SIG-M5 (cell line): ENCODE results near the gene THAP7.
"Not testable (repeated sequence)": the region's sequence is repeated elsewhere in the genome, so short reads cannot be mapped to it uniquely, and the experiment has no call there.

Experiments used
- DNase-seq: peaks from one replicate; lab custom pipeline; 2025; lab: John Stamatoyannopoulos, UW

Gene THAP7

DNA sequence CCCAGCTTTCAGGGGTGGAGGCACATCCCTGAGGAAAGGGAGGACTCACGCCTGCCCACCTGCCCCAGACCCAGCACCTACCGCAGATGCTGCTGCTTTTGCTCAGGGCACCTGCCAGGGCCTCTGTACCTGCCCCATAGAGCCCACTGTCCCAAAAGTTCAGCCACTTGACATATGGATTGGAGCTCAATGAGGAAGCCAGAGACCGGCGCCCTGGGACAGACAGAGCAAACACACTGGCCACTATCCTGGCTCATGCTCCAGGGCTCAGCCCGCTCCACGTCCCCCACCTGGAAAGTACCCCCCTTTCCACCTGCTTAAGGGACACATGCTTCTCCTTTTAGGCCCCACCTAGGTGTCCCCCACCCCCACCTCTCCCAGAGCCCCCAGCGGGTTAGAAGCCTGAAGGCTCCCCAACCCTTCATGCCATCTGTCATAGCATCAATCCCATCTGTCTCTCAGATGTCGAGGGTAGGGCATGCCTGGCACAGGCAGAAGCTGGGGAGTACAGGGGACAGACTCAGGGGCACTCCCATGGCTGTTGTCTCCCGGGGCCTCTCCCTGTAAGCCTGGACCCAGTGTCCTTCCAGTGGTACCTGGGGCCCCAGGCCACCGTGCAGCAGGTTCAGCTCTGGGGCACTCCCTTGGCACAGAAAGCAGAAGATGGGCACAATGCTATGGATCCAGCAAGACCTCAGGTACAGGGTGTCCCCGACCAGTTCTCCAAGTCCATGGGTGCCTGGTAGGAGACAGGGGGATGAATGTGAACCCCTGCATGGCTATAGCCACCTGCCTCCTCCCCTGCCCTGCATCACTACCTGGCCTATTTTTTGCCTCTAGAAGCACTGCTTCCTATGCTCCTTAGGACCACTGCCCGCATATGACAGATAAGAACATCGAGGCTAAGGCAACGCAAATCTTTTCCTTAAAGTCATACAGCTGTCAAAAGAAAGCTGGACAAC is 10.8 kb upstream of the THAP7 start:
- no peak for DNase-seq

DNA sequence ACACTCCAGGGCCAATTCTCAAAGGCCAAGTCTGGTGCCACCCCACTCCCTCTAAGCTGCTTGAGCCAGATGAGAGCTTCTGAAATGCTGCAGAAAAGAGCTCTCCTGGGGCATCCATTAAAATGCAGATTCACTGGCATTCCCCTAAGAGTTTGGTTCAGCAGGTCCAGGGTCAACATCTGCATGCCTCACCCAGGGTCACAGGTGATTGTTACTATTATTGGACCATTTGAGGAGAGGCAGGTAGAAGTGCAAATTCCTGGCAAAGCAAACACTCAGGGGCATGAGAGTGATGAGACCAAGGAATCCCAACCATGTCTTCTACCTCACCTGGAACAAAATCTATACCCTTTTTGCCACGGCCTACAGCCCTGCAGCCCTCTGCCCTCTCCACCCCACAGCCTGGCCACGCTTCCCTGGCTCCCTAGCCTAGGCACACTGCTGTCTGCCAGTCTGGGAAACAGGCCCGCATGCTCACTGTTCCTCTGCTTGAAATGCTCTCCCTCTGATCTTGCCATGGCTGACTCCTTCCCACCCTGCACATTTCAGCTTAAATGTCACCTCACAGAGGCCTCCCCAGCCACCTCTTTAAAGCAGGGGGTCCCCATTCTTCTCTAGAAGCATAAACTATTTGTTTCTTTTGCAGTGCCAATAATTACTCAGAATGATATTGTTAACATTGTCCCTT is 8.7 kb upstream of the THAP7 start:
- DNase-seq, result no peak

DNA sequence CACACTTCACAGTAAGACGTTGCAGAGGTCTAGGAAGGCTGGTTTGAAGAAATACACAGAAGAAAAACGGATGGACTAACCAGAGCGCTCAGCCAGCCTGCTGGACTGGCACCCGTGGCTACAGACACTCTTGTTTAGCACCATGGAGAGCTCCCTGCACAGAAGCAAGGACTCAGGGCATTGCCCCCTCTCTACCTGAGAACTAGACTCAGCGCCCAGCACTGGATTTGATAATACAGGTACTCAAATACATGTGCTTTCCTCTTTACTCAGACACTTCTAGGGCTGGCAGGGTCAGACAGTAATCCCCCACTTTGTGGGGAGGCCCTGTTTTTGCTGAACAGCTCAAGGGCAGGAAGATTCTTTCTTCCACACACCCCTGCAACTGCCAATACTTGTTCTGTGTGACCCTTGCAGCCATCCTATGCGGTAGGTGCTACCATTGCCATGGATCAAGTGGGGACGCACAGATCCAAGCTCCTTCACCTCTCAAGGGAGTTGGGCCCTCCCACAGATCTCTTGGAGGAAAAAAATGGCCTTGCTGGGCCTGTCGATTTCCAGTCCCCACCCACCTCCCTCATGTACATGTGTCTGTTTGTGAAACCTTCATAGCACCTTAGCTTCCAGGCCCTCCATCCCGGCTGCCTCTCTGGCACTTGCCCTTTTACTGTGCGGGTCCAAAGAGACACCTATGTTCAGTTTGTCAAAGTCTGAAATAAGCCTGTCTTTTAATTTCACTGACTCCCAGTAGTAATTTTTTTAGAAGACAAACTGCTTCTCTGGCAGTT is 7.9 kb upstream of the THAP7 start:
- no peak for DNase-seq

DNA sequence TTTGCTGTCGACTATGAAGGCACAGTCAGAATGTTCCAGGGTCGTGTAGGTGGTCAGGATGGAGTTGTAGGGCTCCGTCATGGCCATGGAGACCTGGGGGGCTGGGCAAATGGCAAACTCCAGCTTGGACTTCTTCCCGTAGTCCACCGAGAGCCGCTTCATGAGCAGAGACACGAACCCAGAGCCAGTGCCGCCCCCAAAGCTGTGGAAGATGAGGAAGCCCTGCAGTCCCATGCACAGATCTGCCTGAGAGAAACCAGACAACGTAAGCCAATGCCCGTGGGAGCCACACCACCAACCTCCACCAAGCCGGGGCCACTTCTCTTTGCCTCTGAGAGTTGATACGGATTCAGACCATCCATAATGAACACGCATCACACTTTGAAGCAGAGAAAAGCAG is 7.3 kb upstream of the THAP7 start:
- not testable (repeated sequence) for DNase-seq

DNA sequence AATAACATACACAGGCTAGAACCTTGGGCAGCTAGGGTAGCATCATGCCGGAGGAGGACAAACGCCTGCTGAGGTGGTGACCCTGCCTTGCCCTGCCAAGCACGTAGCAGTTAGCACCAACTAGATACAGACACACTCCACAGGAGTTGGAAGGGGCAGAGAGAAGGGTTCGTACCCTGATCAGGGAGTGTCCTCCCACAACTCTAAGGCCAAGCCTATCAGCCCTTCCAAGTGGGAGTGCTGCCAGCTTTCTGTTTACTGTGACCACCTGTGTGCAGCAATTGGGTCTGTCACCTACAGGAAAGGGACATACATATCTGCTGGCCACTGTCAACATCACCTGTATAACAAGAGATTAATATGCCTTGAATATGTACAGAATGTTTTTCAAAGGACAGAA is 1.9 kb upstream of the THAP7 start:
- DNase-seq, result no peak

DNA sequence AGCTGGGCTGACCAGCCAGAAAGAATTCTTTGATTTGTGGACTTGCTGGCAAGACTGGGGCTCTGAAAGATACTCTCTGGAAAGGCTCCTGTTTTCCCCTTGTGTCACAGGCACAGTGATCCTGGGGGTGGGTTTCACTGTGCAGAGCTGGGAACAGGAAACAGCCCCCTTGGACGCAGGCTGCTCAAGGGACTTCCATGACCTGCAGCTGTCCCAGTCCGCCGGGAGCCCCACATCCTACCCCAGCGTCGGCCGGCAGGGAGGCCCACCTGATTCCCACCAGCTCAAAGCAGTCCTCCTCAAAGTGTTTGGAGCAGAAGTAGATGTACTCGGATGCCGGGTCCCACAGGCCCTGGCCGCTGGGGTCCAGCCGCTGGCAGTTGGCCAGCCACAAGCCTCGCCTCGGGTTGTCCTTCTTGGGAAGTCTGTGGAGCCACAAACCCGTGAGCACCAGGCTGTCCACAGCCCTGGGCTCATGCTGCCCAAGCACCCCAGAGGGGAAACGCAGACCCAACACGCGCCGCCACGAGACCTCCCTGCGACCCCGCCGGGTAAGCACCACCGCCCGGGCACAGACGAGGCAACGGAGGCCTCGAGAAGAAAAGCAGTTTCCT is 824 bp downstream of the THAP7 start:
- DNase-seq, result no peak

DNA sequence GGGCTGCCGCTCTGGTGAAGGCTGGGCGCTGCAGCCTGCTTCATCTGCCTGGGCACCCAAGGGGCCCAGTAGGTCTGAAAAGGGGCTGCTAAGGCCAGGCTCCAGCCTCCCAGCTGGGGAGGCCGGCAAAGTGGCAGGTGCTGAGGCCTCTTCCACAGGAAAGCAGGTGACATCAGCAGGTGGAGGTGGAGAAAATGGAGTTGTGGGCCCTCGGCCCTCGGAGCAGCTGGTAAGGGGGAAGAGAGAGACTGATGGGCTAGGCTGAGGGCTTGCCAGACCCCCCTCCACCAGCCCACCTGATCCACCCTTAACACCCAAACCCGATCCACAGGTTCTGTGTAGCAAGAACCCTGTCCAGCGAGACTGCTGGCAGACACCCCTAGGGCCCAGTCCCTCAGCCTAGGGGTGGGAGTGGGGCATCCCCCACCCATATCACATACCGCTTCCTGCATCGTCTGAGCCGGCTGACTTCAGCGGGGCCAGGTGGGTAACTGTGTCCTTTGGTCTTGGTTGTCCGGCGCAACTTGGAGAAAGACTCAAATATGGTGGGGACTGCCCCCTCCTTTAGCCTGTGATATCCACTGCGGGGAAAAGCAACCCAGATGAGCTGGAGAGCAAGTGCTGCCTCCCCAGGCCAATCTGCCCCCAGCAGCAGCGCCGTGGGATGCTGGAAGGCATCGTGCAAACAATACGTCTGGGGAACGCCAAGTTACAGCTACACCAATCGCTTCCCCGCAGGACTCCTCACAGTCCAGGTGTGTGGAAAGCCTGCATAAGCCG is 1.5 kb downstream of the THAP7 start:
- no peak for DNase-seq

DNA sequence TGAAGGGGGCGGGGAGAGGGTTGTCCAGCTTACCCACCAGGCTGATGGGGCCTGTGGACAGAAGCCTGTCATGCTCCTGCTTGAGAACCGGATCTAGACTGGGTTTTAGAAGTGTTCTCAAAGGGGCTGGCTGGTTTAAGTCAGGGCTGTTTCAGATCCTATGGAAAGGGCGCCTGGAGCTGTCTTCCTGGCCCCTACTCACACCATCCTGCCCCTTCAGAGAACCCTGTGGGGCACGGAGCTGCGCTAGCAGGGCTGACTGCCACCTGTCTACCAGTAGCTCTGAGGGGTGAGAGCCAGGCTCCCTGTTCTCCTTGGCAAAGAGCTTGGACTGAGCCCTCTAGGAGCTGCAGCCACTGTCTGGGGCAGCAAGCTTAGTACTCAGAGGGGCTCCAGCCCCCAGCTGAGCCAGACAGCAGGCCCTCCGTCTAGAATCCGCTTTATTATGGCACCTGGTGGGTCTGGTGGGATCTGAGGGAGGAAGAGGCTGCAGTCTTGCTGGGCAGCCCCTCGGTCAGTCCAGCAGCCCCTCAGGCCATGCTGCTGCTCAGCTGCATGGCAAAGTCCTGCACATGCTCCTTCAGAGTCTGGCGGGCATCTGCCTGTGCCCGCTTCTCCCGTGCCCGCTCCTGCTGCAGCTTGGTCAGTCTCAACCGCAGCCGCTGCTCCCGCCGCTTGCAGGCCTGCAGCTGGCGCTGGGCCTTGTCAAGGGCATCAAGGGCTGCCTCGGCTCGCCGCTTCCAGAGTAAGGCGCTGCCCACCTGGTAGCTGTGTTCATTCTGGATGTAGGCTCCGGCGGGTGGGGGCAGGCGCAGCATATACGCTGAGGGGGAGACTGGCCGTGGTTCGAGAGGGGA is 2.3 kb downstream of the THAP7 start:
- no peak for DNase-seq

DNA sequence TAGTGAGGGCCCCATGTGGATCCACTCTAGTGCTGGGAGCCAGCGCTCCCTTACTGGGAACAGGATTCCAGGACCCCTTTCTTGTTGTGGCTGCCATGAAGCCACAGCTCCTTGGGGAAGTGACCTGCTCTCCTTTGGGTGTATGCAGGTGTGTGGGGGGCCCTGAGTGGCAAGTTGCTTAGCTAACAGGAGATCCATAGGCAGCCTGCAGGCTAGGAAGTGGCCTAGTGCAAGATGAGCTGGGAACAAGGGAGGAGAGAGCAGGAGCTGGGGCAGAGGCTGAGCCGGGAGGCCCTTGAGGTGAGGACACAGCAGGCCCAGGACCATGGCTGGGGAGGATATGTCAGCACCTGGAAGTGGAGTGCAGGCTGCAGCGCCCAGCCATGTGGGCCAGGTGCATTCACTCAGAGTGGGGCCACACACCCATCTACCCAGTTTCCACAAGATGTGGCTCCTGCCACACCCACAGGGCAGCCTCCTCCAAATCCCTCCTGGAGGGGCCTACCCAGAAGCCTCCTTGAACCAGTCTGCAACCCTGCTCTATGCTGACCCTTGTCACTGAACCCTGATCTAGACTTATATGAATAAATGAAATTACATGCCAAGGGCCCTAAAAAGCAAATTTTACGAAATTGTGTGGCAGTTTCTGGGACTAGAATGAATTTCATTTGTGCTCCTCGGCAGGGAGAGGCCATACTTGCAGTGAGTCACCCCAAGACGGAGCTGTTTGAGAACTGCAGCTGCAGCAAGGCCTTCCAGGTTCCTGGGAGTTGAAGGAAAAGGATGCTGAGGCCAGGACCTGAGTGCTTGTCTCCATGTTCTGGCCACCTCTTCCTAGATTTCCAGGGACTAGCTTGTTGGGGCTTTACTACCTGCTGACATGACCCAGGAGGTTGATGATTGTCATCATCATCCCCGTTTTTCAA is 3.2 kb downstream of the THAP7 start:
- DNase-seq, result no peak

DNA sequence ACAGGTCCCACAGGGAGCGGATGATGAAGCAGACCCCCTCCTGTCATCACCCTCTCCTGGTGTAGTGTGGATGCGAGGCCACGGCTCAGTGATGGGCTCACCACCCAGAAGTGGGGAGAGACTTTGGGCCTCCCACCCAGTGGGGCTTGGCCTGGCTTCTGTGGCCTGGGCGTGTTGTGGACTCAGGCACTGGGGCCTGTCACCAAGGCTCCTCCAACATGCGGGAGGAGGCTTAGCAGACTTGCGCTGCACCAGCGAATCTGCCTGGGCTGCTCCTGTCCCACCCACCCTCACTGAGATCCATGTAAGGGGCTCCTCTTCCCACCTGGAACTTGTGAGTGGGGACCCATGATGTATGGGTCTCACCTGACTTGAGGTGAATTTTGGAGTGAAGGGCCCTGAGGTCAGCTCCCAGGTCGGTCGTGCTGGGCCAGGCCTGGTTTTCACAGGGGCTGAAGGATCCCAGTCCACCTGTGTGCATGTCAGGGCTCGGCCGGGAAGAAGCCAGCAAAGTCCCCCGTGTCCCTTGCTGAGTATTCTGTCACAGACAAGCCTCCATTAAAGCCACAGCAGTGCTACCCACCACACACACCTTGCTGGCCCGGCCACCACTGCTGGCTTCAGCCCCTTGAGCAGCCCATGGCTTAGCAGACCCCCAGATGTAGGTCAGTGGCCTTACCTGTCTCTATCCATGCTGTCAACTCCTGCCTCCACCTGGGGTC is 4.2 kb downstream of the THAP7 start:
- DNase-seq, result no peak

DNA sequence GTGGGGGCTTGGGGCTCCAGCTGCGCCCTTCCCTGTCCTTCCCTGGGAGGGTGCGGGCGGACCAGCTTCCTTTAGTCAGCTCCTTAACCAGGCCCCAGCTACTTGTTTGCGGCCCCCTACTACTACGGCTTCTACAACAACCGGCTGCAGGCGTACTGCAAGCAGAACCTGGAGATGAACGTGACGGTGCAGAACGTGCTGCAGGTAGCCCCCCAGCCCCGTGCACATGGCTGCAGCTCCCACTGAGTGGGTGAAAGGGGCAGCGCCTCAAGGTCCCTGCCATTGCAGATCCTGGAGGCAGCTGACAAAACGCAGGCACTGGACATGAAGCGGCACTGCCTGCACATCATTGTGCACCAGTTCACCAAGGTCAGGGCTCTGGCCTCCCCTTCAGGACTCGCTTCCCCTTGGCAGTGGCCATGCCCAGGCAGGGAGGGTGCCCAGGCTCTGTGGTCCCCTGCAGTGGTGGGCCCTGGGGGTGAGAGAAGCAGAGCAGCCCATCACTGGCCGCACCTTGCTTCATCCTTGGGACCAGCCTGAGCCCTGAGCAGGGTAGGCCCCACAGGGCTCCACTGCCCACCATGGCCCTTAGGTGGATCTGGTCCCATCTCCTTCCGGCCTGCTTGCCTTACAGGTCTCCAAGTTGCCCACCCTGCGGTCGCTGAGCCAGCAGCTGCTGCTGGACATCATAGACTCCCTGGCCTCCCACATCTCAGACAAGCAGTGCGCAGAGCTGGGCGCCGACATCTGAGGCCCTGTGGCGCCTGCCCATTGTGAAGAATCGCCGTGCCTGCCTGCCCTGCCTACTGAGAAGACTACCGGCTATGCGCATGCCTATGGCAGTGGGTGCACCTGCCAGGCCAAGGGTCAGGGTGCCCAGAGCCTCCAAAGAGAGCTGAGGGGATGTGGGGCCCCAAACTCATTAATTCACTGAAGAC is 5.1 kb downstream of the THAP7 start:
- no peak for DNase-seq

DNA sequence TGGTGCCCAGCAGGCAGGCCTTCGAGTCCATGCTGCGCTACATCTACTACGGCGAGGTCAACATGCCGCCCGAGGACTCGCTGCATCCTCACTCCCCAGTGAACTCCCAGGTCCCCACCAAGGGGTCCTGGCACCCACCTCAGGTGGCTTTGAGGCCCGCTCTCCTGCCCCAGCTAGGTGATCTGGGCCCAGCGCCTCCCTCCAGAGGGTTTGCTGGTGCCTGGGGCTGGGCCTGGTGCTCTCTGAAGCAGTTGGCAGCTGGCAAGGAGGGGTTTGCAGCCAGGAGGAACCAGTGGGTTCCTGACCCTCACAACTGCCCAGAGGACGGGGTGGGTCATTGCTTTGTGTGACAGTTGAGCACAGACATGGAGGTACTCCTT is 5.9 kb downstream of the THAP7 start:
- no peak for DNase-seq

DNA sequence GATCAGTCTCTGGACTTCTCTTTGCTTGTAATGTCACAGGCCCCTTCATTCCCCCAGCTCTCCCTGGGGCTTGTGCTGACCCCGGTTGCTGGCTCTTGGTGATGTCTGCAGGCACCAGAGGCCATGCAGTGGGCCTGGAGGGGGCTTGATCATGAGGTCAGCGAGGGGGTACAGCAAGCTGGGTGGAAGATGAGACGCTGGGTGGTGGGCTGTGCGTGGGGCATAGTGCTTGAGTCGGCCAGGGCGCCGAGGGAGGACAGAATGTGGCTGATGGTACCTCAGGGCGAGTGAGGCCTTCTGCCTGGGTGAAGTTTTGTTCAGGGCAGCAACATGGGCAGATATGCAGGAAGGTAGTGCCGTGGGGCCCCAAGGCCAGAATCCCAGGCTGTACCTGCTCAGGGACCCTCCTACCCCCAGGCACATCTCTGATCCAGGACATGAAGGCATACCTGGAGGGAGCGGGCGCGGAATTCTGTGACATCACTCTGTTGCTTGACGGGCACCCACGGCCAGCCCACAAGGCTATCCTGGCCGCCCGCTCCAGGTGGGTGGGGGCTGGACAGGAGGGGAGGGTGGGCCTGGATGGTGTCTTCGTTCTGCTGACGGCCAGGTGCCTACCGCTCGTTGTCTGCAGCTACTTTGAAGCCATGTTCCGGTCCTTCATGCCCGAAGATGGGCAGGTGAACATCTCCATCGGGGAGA is 6.4 kb downstream of the THAP7 start:
- no peak for DNase-seq

DNA sequence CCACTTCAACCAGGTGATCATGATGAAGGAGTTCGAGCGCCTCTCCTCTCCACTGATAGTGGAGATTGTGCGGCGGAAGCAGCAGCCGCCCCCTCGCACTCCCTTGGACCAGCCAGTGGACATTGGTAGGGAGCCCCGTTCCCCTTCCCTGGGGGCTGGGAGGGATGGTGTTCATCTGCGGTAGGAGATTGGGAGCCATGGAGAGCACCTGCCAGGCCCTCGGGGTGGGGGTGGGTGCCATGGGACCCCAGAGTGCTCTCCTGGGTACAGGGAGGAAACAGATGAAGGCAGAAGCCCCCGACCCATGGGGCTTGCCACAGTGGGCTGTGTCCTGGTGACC is 7.0 kb downstream of the THAP7 start:
- DNase-seq, result no peak

DNA sequence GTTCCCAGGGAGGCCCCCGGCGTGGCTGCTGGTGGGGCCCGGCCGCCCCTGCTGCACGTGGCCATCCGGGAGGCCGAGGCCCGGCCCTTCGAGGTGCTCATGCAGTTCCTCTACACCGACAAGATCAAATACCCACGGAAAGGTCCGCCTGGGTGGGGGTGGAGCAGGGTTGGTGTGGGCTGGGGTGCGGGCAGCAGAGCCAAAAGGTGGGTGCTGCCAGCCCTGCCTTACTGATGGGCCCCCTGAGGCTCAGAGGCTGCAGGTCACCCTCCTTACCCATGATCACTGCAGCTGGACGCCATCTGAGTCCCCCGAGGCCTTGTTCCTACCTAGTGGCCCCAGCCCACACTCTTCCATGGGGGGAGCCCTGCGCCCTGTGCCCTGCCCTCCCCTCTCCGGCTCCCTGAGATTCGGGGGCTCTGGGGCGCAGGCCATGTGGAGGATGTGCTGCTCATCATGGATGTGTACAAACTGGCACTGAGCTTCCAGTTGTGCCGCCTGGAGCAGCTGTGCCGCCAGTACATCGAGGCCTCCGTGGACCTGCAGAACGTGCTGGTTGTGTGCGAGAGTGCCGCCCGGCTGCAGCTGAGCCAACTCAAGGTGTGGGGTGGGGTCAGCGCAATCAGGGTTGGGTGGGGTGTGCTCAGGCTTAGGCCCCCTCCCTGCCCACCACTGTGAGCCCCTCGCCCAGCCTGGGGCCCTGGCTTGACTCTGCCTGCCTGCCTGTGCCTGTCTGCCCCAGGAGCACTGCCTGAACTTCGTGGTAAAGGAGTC is 7.6 kb downstream of the THAP7 start:
- DNase-seq, result no peak
